PC-3 (cell line): ENCODE data around the gene WDR62. TPM values are rescaled to one million over a fixed set of nuclear protein-coding genes. Genes with fewer than 3 reads are reported as not detected.

Experiments
- ATAC-seq: fragments of 200-7000 bp; cut with Tn5 transposase; 2 replicates; pipeline ENCODE4 v1.9.1; 2020; ENCODE audit warnings: mild to moderate bottlenecking, moderate library complexity
- BruUV-seq: library from RNA; stranded (reverse); fragments of 400-500 nt; replicated peaks from 2 replicates; lab custom pipeline; 2021; lab: Mats Ljungman, UMichigan
- CTCF ChIA-PET: fragments of 300-600 bp; sonication (Branson Sonifier 250); formaldehyde crosslinking; loops from one replicate; lab custom pipeline; 2022; ENCODE audit warnings: antibody characterized with exemption; lab: Charles Lee
- POLR2A ChIA-PET: fragments of 300-600 bp; sonication (Branson Sonifier 250); formaldehyde crosslinking; loops from one replicate; lab custom pipeline; 2022; ENCODE audit warnings: antibody characterized with exemption; ENCODE audit not compliant: unreplicated experiment; lab: Charles Lee
- DNase-seq: peaks from one replicate; pipeline ENCODE4 v3.0.0-alpha.2; 2015
- H2AFZ ChIP-seq: fragments of 300-600 bp; sonication (generic); 2 replicates; pipeline ENCODE4 v1.6.0; 2016; ENCODE audit warnings: antibody characterized with exemption, low read length
- H3F3A ChIP-seq: fragments of 300-600 bp; sonication (generic); one replicate; pipeline ENCODE4 v1.6.0; 2017; ENCODE audit warnings: antibody characterized with exemption, low read length, control low read depth, mild to moderate bottlenecking; ENCODE audit not compliant: unreplicated experiment
- H3K27ac ChIP-seq: fragments of 300-600 bp; sonication (generic); 2 replicates; pipeline ENCODE4 v1.5.1; 2016; ENCODE audit warnings: mild to moderate bottlenecking, low read length
- H3K27me3 ChIP-seq: fragments of 300-600 bp; sonication (generic); 2 replicates; pipeline ENCODE4 v1.6.1; 2016; ENCODE audit warnings: low read length, mixed read lengths
- H3K36me3 ChIP-seq: fragments of 300-600 bp; sonication (generic); 2 replicates; pipeline ENCODE4 v1.6.1; 2016; ENCODE audit warnings: low read depth, mixed run types, low read length, mixed read lengths
- H3K4me1 ChIP-seq: fragments of 300-600 bp; sonication (generic); 2 replicates; pipeline ENCODE4 v1.5.1; 2016; ENCODE audit warnings: low read length; ENCODE audit not compliant: insufficient read depth
- H3K4me2 ChIP-seq: fragments of 300-600 bp; sonication (generic); 2 replicates; pipeline ENCODE4 v1.6.0; 2016; ENCODE audit warnings: low read length
- H3K4me3 ChIP-seq: fragments of 300-600 bp; sonication (generic); 2 replicates; pipeline ENCODE4 v1.5.1; 2016; ENCODE audit warnings: mild to moderate bottlenecking, low read length, mixed read lengths
- H3K79me2 ChIP-seq: fragments of 300-600 bp; sonication (generic); 2 replicates; pipeline ENCODE4 v1.6.1; 2017; ENCODE audit warnings: low read length, mixed read lengths
- H3K9ac ChIP-seq: fragments of 300-600 bp; sonication (generic); 2 replicates; pipeline ENCODE4 v1.6.0; 2016; ENCODE audit warnings: mild to moderate bottlenecking, low read length
- H3K9me2 ChIP-seq: fragments of 300-600 bp; sonication (generic); replicated peaks from 2 replicates; pipeline ENCODE4 v1.6.1; 2016; ENCODE audit warnings: mixed run types, low read length, mixed read lengths
- H3K9me3 ChIP-seq: fragments of 300-600 bp; sonication (generic); 2 replicates; pipeline ENCODE4 v1.6.1; 2016; ENCODE audit warnings: low read length, mixed read lengths
- H4K20me1 ChIP-seq: fragments of 300-600 bp; sonication (generic); 2 replicates; pipeline ENCODE4 v1.6.1; 2016; ENCODE audit warnings: low read length, mixed read lengths
- CTCF ChIP-seq: fragments of 300-600 bp; sonication (generic); conservative IDR thresholded peaks from 2 replicates; pipeline ENCODE4 v1.5.1; 2017; ENCODE audit warnings: antibody characterized with exemption, low read depth, mild to moderate bottlenecking, low read length
- EZH2 ChIP-seq: fragments of 300-600 bp; sonication (generic); IDR thresholded peaks from one replicate; pipeline ENCODE4 v1.6.1; 2017; ENCODE audit warnings: antibody characterized with exemption, mild to moderate bottlenecking, low read length; ENCODE audit not compliant: unreplicated experiment
- EZH2phosphoT487 ChIP-seq: fragments of 300-600 bp; sonication (generic); IDR thresholded peaks from 2 replicates; pipeline ENCODE4 v1.6.1; 2018; ENCODE audit warnings: mild to moderate bottlenecking, antibody characterized with exemption, low read length, borderline replicate concordance
- intact Hi-C: fragments of 100-400 bp; cut with micrococcal nuclease; formaldehyde crosslinking; loops from 2 replicates; pipeline ENCODE4 v1.9.0; 2023
- total RNA-seq: library from RNA; depleted of rRNA; stranded (reverse); fragments of >200 nt; gene quantifications from 2 replicates; pipeline ENCODE4 v1.2.3, GENCODE V29; 2014

The WDR62 gene
- total RNA-seq, 1 experiment from 2014 or later: 13.9 TPM

GRCh38 chr19:36051637-36052036, 3.1 kb upstream of the WDR62 start:
- Histone ChIP-seq H3K9me2 (no peaks in the 10 kb centered on the region), H3K27ac (no peak overlapping the region), H3K36me3 (no peaks in the 10 kb centered on the region), H3K27me3 (no peaks in the 10 kb centered on the region), H3K4me2 (no peak overlapping the region), H3K4me1 (peaks cover 9% of the 10 kb centered on the region), H3F3A (no peaks in the 10 kb centered on the region), H3K9me3 (no peaks in the 10 kb centered on the region), H3K79me2 (peaks cover 14% of the 10 kb centered on the region), H3K9ac (no peak overlapping the region), H3K4me3 (no peak overlapping the region), H4K20me1 (no peaks in the 10 kb centered on the region), H2AFZ (no peak overlapping the region)
- TF ChIP-seq CTCF (no peak), EZH2phosphoT487 (no peak), EZH2 (no peak)
- DNase-seq (no peak), ATAC-seq (no peak)
- intact Hi-C loops: loop anchor here (5.0 to 10.0 kb wide), 2 partner anchors 39 to 117 kb away; partner anchors contain the start of genes ALKBH6 and LRFN3
- ChIA-PET CTCF (no interaction called here), POLR2A (no interaction called here)
- BruUV-seq: no TSS peak

GRCh38 chr19:36054119-36054732, 471 bp upstream of the WDR62 start, which contains the start of gene THAP8:
Gene THAP8, minus strand, starts transcription at chr19:36054285. Its CDS starts 68 bp downstream, at chr19:36054217.
- ChIA-PET POLR2A (interaction anchor here (0.5 to 0.6 kb wide), 2 partner anchors 16 to 1052 kb away, joined by 3 to 7 read pairs; no protein-coding TSS in a partner anchor), CTCF (no interaction called here)
- intact Hi-C loops: loop anchor here (5.0 to 10.0 kb wide), 2 partner anchors 42 to 119 kb away; partner anchors contain the start of genes ALKBH6 and LRFN3
- Histone ChIP-seq H3K9me2 (no peaks in the 10 kb centered on the region), H3K9ac (peak within 1 kb of the TSS; percentile 71), H4K20me1 (no peaks in the 10 kb centered on the region), H3K27ac (peak within 1 kb of the TSS; percentile 88), H3F3A (no peaks in the 10 kb centered on the region), H3K4me1 (peaks cover 9% of the 10 kb centered on the region), H3K9me3 (no peaks in the 10 kb centered on the region), H2AFZ (peak within 1 kb of the TSS; percentile 91), H3K27me3 (no peaks in the 10 kb centered on the region), H3K79me2 (peaks cover 33% of the 10 kb centered on the region), H3K36me3 (no peaks in the 10 kb centered on the region; the same call in 1 of the 2 replicates), H3K4me3 (peak within 1 kb of the TSS; percentile 90), H3K4me2 (peak within 1 kb of the TSS; percentile 96)
- BruUV-seq: no TSS peak
- peak; percentile 39; the same call in 1 of the 2 replicates for TF ChIP-seq CTCF
- no peak for TF ChIP-seq EZH2phosphoT487
- ATAC-seq (peak; percentile 83), DNase-seq (peak; percentile 95)
